Fibroblast of villous mesenchyme (primary cell): ENCODE measurements around the gene OPHN1. TPM values are rescaled to one million over a fixed set of nuclear protein-coding genes. Genes with fewer than 3 reads are reported as not detected.

Experiments used
- DNase-seq: peaks from one replicate; pipeline ENCODE4 v3.0.0-alpha.2; 2010; ENCODE audit warnings: low read depth
- H3K4me3 ChIP-seq: 2 replicates; pipeline ENCODE4 v1.5.1; 2011; ENCODE audit warnings: low read depth, mild to moderate bottlenecking, low read length
- total RNA-seq: library from RNA; depleted of rRNA; stranded (reverse); fragments of >200 nt; gene quantifications from 2 replicates; pipeline ENCODE4 v1.2.3, GENCODE V29; 2012
- TF ChIP-seq, protein P1 (sequence below): IDR thresholded peaks from 2 replicates; pipeline ENCODE4 v1.5.1; 2012; ENCODE audit warnings: low read depth, mild to moderate bottlenecking, low read length; ENCODE audit not compliant: insufficient read depth

Gene OPHN1
- total RNA-seq, 1 donor, result 13.0 TPM

DNA sequence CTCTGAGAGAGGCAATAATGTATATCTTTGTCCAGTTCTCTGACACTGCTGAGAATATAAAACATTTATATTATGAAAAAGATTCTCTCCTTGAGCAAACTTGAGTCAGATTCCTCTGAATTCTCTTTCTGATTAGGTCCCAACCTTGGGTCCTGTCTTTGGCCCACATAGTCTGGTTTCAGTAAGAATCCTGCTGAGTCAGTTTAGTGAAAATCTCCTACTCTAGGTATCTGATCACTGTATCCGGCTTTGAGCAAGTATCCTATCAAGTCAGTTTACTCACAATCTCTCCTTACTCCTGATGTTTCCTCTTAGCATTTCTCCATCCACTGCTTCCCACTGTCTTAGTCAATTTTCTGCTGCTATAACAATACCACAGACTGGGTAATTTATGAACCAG is 253.9 kb downstream of the OPHN1 start:
- no peak overlapping the region for H3K4me3 ChIP-seq
- no peak for DNase-seq
- TF ChIP-seq, protein P1, sequence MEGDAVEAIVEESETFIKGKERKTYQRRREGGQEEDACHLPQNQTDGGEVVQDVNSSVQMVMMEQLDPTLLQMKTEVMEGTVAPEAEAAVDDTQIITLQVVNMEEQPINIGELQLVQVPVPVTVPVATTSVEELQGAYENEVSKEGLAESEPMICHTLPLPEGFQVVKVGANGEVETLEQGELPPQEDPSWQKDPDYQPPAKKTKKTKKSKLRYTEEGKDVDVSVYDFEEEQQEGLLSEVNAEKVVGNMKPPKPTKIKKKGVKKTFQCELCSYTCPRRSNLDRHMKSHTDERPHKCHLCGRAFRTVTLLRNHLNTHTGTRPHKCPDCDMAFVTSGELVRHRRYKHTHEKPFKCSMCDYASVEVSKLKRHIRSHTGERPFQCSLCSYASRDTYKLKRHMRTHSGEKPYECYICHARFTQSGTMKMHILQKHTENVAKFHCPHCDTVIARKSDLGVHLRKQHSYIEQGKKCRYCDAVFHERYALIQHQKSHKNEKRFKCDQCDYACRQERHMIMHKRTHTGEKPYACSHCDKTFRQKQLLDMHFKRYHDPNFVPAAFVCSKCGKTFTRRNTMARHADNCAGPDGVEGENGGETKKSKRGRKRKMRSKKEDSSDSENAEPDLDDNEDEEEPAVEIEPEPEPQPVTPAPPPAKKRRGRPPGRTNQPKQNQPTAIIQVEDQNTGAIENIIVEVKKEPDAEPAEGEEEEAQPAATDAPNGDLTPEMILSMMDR, result no peak

DNA sequence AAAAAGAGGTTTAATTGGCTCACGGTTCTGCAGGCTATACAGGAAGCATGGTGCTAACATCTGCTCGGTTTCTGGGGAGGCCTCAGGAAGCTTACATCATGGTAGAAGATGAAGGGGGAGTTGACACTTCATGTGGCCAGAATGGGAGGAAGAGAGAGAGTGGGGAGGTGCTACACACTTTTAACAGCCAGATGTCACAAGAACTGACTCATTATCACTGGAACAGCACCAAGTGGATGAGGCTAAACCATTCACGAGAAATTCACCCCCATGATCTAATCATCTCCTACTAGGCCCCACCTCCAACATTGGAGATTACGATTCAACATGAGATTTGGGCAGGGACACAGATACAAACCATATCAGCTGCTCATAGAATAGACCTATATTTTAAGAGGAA is 255.8 kb downstream of the OPHN1 start:
- DNase-seq, result peak; percentile 3
- TF ChIP-seq, protein P1, result no peak
- H3K4me3 ChIP-seq, result no peak overlapping the region

DNA sequence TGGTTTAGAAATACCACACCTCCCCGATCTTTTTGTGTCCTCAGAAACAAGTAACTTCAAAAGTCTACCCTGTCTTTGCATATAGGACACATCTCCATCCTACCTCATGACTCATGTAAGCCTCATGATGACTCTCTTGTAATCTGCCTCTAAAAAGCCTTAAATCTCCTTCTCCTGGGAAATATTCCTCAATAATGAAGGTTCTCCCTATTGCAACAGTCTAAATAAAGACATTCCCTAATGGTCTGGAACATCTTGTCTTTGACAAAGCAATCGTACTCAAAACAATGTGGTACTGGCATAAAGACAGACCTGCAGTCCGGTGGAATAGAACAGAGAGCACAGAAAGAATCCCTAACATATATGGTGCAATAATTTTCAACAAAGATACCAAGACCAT is 257.7 kb downstream of the OPHN1 start:
- peak; percentile 55 for DNase-seq
- TF ChIP-seq, protein P1, result no peak
- no peak overlapping the region for H3K4me3 ChIP-seq

DNA sequence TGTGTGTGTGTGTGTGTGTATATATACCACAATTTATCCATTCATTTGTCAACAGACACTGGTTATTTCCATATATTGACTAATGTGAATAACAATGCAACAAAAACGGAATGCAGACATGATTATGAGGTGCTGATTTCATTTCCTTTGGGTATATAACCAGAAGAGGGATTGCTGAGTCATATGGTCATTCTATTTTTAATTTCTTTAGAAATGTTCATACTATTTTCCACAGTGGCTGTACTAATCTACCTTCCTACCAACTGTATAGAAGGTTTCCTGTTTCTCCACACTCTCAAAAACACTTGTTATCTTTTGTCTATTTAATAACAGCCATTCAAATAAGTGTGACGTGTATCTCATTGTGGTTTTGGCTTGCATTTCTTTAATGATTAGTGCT is 269.9 kb downstream of the OPHN1 start:
- no peak for DNase-seq
- TF ChIP-seq, protein P1, result no peak
- no peak overlapping the region for H3K4me3 ChIP-seq

DNA sequence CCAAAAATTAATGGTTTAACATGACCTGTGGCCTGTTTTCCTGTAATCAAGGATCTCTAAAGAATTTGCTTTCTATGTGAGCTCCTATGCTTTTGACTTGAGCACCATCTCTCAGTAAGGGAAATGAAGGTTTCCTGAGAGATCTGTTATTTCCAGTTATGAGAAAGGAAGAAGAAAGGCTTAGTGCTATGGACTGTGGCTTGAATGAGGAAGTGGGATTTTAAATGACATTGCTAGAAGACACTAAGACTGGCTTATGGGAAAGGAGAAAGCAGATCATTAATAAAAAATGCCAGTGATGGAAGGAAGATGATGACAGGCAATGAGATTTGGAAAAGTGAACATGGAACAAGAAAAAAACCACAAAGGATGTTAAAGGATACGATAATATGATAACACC is 285.4 kb downstream of the OPHN1 start:
- DNase-seq, result no peak
- TF ChIP-seq, protein P1, result no peak
- H3K4me3 ChIP-seq, result no peak overlapping the region

DNA sequence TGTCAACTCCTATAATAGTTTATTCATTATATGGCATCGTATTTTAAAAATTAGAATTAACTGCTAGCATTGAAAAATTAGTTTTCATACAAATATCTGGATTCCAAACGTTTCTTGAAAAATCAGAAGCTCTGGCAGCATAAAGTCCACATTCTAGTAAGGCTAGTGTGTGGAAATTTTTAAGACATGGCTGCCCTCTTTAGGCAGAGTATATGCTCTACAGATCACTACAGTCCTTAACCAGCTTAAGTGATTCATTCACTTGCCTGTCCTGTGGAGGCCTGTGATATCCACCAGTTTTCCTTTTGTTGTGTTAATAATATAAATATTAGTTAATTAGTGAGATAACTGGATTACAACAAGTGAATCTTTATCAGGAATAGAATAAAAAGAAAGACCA is 287.2 kb downstream of the OPHN1 start:
- no peak overlapping the region for H3K4me3 ChIP-seq
- TF ChIP-seq, protein P1, result peak; percentile 41
- peak; percentile 32 for DNase-seq

DNA sequence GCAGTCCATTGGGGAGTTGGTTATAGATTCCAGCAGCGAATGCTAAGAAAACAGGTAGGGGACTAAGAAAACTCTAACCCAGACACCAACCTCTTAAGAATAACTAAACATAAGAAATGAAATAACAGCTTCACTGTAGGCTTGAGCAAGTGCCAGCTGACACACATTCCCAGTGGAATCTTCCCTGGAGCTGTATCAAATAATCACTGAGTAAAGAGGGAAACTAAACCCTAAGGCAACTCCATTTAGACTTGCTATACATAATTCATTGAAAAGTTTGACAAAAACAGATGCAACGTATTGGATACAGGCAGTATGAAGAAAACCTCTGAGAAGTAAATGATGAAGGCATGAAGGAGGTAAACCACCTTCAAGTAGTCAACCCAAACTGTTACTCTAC is 293.5 kb downstream of the OPHN1 start:
- no peak overlapping the region for H3K4me3 ChIP-seq
- TF ChIP-seq, protein P1, result no peak
- no peak for DNase-seq
